MM.1S (cell line): ENCODE results near the gene ESRRB.

Experiments
- DNase-seq: peaks from one replicate; pipeline ENCODE4 v3.0.0-alpha.2; 2015
- H2AFZ ChIP-seq: fragments of 300-600 bp; sonication (generic); 2 replicates; pipeline ENCODE4 v1.6.0; 2016; ENCODE audit warnings: antibody characterized with exemption, low read length
- H3F3A ChIP-seq: fragments of 300-600 bp; sonication (generic); 2 replicates; pipeline ENCODE4 v1.6.1; 2016; ENCODE audit warnings: mild to moderate bottlenecking, antibody characterized with exemption, low read length, moderate library complexity, mixed read lengths; ENCODE audit not compliant: insufficient read depth
- H3K27ac ChIP-seq: fragments of 300-600 bp; sonication (generic); 2 replicates; pipeline ENCODE4 v1.5.1; 2016; ENCODE audit warnings: mild to moderate bottlenecking, low read length
- H3K27me3 ChIP-seq: fragments of 300-600 bp; sonication (generic); replicated peaks from 2 replicates; pipeline ENCODE4 v1.6.0; 2016; ENCODE audit warnings: low read length; ENCODE audit not compliant: insufficient read depth
- H3K36me3 ChIP-seq: fragments of 300-600 bp; sonication (generic); replicated peaks from 2 replicates; pipeline ENCODE4 v1.6.1; 2016; ENCODE audit warnings: mild to moderate bottlenecking, low read length, mixed read lengths; ENCODE audit not compliant: insufficient read depth
- H3K4me1 ChIP-seq: fragments of 300-600 bp; sonication (generic); 2 replicates; pipeline ENCODE4 v1.6.1; 2016; ENCODE audit warnings: low read length, mixed read lengths
- H3K4me2 ChIP-seq: fragments of 300-600 bp; sonication (generic); 2 replicates; pipeline ENCODE4 v1.6.0; 2016; ENCODE audit warnings: low read depth, low read length
- H3K4me3 ChIP-seq: fragments of 300-600 bp; sonication (generic); 2 replicates; pipeline ENCODE4 v1.5.1; 2016; ENCODE audit warnings: low read length, mixed read lengths
- H3K79me2 ChIP-seq: fragments of 300-600 bp; sonication (generic); 2 replicates; pipeline ENCODE4 v1.6.1; 2016; ENCODE audit warnings: mixed run types, low read length, mixed read lengths
- H3K9ac ChIP-seq: fragments of 300-600 bp; sonication (generic); 2 replicates; pipeline ENCODE4 v1.6.1; 2016; ENCODE audit warnings: low read length, mixed read lengths
- H3K9me2 ChIP-seq: fragments of 300-600 bp; sonication (generic); replicated peaks from 2 replicates; pipeline ENCODE4 v1.6.1; 2016; ENCODE audit warnings: mild to moderate bottlenecking, low read length, mixed read lengths; ENCODE audit not compliant: insufficient read depth
- H3K9me3 ChIP-seq: fragments of 300-600 bp; sonication (generic); replicated peaks from 2 replicates; pipeline ENCODE4 v1.6.1; 2016; ENCODE audit warnings: mild to moderate bottlenecking, low read length, mixed read lengths; ENCODE audit not compliant: insufficient read depth
- H4K20me1 ChIP-seq: fragments of 300-600 bp; sonication (generic); 2 replicates; pipeline ENCODE4 v1.6.1; 2016; ENCODE audit warnings: mild to moderate bottlenecking, low read length, moderate library complexity, mixed read lengths; ENCODE audit not compliant: insufficient read depth
- EZH2 ChIP-seq: fragments of 300-600 bp; sonication (generic); optimal IDR thresholded peaks from 2 replicates; pipeline ENCODE3; 2017; ENCODE audit warnings: low read depth, mild to moderate bottlenecking, antibody characterized with exemption, low read length, mixed read lengths
- EZH2phosphoT487 ChIP-seq: fragments of 300-600 bp; sonication (generic); IDR thresholded peaks from 2 replicates; pipeline ENCODE4 v1.6.1; 2018; ENCODE audit warnings: antibody characterized with exemption, low read length
- TF ChIP-seq, protein P1 (sequence below): fragments of 300-600 bp; sonication (generic); IDR thresholded peaks from 2 replicates; pipeline ENCODE4 v1.5.1; 2016; ENCODE audit warnings: antibody characterized with exemption, low read length, mixed read lengths

The ESRRB gene

DNA sequence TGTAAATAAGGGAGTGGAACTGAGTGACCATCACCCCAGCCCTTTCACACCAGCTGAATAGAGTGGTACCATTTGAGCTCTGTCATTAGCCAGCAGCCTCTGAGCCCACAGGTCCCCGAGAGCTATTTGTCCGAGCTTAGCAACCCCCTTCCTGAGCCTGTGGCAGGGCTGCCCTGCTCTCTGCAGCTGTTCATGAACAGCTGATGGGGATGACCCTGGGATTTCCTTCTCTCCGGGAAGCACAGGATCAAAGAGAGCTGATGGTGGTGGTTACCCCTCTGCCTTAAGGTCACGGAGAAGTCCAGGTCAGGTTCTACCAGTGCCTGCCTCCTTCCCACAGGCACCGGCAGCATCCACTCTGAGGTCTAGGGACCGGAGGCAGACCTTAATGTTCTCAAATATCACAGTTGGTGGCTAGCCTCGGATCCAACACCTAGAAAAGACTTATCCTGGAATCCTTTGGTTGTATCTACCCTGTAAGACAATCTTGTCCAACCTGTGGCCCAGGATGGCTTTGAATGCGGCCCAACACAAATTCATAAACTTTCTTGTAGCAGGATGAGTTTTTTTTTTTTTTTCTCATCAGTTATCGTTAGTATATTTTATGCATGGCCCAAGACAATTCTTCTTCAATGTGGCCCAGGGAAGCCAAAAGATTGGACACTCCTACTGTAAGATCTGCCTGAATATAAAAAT, 81.1 kb downstream of the ESRRB start:
- H3K4me2 ChIP-seq = no peak overlapping the region
- H3K36me3 ChIP-seq = no peaks in the 10 kb centered on the region
- no peaks in the 10 kb centered on the region for H3F3A ChIP-seq
- H3K79me2 ChIP-seq = no peaks in the 10 kb centered on the region
- no peaks in the 10 kb centered on the region for H4K20me1 ChIP-seq
- H3K9ac ChIP-seq = no peak overlapping the region
- no peak overlapping the region for H3K27ac ChIP-seq
- H3K27me3 ChIP-seq = no peaks in the 10 kb centered on the region
- H3K9me2 ChIP-seq = no peaks in the 10 kb centered on the region
- TF ChIP-seq, protein P1, sequence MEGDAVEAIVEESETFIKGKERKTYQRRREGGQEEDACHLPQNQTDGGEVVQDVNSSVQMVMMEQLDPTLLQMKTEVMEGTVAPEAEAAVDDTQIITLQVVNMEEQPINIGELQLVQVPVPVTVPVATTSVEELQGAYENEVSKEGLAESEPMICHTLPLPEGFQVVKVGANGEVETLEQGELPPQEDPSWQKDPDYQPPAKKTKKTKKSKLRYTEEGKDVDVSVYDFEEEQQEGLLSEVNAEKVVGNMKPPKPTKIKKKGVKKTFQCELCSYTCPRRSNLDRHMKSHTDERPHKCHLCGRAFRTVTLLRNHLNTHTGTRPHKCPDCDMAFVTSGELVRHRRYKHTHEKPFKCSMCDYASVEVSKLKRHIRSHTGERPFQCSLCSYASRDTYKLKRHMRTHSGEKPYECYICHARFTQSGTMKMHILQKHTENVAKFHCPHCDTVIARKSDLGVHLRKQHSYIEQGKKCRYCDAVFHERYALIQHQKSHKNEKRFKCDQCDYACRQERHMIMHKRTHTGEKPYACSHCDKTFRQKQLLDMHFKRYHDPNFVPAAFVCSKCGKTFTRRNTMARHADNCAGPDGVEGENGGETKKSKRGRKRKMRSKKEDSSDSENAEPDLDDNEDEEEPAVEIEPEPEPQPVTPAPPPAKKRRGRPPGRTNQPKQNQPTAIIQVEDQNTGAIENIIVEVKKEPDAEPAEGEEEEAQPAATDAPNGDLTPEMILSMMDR = no peak
- TF ChIP-seq EZH2phosphoT487 (no peak), EZH2 (no peak)
- DNase-seq = no peak
- no peak overlapping the region for H3K4me3 ChIP-seq
- no peaks in the 10 kb centered on the region for H3K4me1 ChIP-seq
- no peak overlapping the region for H2AFZ ChIP-seq
- H3K9me3 ChIP-seq = no peaks in the 10 kb centered on the region

DNA sequence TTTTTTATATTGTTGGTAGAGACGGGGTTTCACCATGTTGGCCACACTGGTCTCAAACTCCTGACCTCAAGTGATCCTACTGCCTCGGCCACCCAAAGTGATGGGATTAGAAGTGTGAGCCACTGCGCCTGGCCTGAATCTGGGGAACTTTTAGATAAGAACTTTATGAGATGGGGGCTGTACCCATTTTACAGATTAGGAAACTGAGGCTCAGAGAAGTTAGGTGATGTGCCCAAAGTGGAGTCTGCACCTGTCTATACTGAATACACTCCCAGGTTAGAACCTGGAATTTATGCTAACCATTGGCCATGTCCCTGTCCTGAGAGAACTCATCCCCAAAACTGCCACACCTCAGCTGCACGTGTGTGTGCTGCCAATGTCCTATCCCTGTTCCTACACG, 81.9 kb downstream of the ESRRB start:
- Histone ChIP-seq H2AFZ (no peak overlapping the region), H3K79me2 (no peaks in the 10 kb centered on the region), H3F3A (no peaks in the 10 kb centered on the region), H3K9me3 (no peaks in the 10 kb centered on the region), H3K36me3 (no peaks in the 10 kb centered on the region), H3K9ac (no peak overlapping the region), H3K4me3 (no peak overlapping the region), H3K9me2 (no peaks in the 10 kb centered on the region), H3K27me3 (no peaks in the 10 kb centered on the region), H3K4me1 (no peaks in the 10 kb centered on the region), H4K20me1 (no peaks in the 10 kb centered on the region), H3K4me2 (no peak overlapping the region), H3K27ac (no peak overlapping the region)
- no peak for TF ChIP-seq EZH2phosphoT487
- TF ChIP-seq, protein P1 = no peak
- no peak for TF ChIP-seq EZH2
- no peak for DNase-seq

DNA sequence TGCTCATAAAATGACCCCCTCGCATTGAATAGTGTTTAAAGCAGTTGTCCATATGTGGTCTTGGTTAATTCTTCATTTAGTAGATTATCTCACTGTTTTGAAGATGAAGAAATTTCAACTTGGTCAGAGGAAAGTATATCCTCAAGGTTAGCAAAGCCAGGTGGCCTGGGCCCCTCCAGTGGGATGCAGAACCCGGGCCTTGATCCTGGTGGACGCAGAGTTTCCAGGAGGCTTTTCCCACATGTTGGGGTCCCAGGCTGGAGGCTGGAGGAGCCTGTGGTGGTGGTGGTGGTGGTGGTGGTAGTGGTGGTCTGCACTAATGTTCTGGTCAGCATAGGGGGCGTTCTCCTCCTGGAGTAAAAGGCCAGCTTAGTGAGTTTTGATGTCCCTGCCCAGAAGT, 85.9 kb downstream of the ESRRB start:
- no peak for DNase-seq
- no peaks in the 10 kb centered on the region for H3K4me1 ChIP-seq
- H2AFZ ChIP-seq = no peak overlapping the region
- TF ChIP-seq EZH2 = no peak
- no peak for TF ChIP-seq EZH2phosphoT487
- TF ChIP-seq, protein P1 = no peak
- H3K4me2 ChIP-seq = no peak overlapping the region
- no peaks in the 10 kb centered on the region for H3F3A ChIP-seq
- no peaks in the 10 kb centered on the region for H3K79me2 ChIP-seq
- H3K9me2 ChIP-seq = no peaks in the 10 kb centered on the region
- H3K36me3 ChIP-seq = no peaks in the 10 kb centered on the region
- no peak overlapping the region for H3K4me3 ChIP-seq
- H4K20me1 ChIP-seq = no peaks in the 10 kb centered on the region
- H3K27me3 ChIP-seq = no peaks in the 10 kb centered on the region
- no peaks in the 10 kb centered on the region for H3K9me3 ChIP-seq
- no peak overlapping the region for H3K9ac ChIP-seq
- H3K27ac ChIP-seq = no peak overlapping the region
